ENCODE results near the gene NKX1-1. TPM values are rescaled to one million over a fixed set of nuclear protein-coding genes. Genes with fewer than 3 reads are reported as not detected.
A peak's percentile ranks its signal among the peaks of the same experiment; 100 is the strongest.

NKX1-1 gene
- total RNA-seq = not detected

DNA sequence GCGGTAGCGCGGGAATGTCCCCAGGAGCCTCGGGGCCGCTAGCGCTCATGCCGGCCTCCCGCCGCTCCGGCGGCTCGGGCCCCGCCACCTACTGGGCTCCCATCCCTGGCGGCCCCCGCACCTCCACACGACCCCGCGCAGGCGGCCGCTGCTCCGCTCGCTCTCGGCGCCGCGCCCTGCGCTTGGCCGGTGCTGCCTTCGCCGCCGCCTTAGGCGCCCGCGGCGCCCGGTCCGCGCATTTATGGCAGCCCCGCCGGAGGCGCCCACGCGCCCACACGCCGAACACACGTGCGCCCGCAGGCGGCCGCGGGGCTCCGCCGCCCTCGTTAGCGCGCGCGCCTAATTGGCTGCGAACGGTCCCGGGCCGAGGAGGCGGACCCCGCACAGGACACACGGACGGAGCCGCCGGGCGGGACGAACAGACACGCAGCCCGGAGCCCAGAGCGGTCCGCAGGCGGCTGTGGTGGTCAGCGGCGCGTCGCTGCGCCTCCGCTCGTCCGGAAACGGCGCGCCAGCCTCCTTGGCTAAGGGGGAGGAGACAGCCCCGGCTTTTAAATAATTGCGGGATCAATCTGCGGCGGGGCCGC, at the start of gene NKX1-1:
Gene NKX1-1, minus strand, starts transcription at position 49 of the 587 bp plus-strand sequence. Its CDS starts 0 bp downstream, at position 49.
- Histone ChIP-seq H3K9me3 (no peaks in the 10 kb centered on the region), H3K27me3 (peaks cover 100% of the 10 kb centered on the region), H3K36me3 (no peaks in the 10 kb centered on the region), H3K4me1 (peaks cover 50% of the 10 kb centered on the region), H3K4me3 (no peak within 1 kb of the TSS), H3K27ac (no peak within 1 kb of the TSS)
- 5% methylated on average over 4 of the region's 91 CpGs for WGBS
- TF ChIP-seq, protein P1, sequence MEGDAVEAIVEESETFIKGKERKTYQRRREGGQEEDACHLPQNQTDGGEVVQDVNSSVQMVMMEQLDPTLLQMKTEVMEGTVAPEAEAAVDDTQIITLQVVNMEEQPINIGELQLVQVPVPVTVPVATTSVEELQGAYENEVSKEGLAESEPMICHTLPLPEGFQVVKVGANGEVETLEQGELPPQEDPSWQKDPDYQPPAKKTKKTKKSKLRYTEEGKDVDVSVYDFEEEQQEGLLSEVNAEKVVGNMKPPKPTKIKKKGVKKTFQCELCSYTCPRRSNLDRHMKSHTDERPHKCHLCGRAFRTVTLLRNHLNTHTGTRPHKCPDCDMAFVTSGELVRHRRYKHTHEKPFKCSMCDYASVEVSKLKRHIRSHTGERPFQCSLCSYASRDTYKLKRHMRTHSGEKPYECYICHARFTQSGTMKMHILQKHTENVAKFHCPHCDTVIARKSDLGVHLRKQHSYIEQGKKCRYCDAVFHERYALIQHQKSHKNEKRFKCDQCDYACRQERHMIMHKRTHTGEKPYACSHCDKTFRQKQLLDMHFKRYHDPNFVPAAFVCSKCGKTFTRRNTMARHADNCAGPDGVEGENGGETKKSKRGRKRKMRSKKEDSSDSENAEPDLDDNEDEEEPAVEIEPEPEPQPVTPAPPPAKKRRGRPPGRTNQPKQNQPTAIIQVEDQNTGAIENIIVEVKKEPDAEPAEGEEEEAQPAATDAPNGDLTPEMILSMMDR (IDR thresholded peaks at IDR 0.05) = no peak
- no peak for TF ChIP-seq EP300 (IDR thresholded peaks at IDR 0.05)
- TF ChIP-seq POLR2AphosphoS5 (IDR thresholded peaks at IDR 0.05) = no peak
- no peak for TF ChIP-seq POLR2A (IDR thresholded peaks at IDR 0.05)
- DNase-seq (ENCODE audit: low spot score in 2 of 2) = no peak

DNA sequence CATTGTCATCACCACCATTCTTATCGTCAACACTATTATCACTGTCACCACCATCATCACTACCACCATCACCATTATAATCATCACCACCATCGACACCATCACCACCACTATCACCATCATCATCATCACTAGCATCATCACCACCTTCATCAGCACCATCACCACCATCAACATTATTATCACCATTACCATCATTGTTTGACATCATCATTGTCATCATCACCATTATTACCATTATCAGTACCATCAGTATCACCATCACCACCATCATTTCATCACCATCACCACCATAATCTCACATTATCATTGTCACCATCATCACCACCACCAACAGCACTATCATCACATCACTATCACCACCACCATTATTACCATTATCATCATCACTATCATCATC, 47.5 kb upstream of the NKX1-1 start:
- no peaks in the 10 kb centered on the region for H3K36me3 ChIP-seq

GRCh38 chr4:1452431-1453051, 46.3 kb upstream of the NKX1-1 start:
- H3K27me3 ChIP-seq = peaks cover 45% of the 10 kb centered on the region
- no peaks in the 10 kb centered on the region for H3K4me1 ChIP-seq
- no peak for DNase-seq (ENCODE audit: low spot score in 2 of 2)
- H3K27ac ChIP-seq = no peak overlapping the region
- WGBS = 64% methylated on average over 5 of the region's 5 CpGs
- no peaks in the 10 kb centered on the region for H3K9me3 ChIP-seq
- TF ChIP-seq, protein P1 (IDR thresholded peaks at IDR 0.05) = peak in 1 of 2 donors; percentile 5
- TF ChIP-seq EP300 (IDR thresholded peaks at IDR 0.05) (no peak), POLR2AphosphoS5 (IDR thresholded peaks at IDR 0.05) (no peak), POLR2A (IDR thresholded peaks at IDR 0.05) (no peak)
- no peak overlapping the region for H3K4me3 ChIP-seq
- H3K36me3 ChIP-seq = no peaks in the 10 kb centered on the region

More for the DNA sequence above, 47.5 kb upstream of the NKX1-1 start:
- no peak for DNase-seq (ENCODE audit: low spot score in 2 of 2)
- H3K27ac ChIP-seq = no peak overlapping the region
- 93% methylated on average over 2 of the region's 2 CpGs for WGBS
- no peaks in the 10 kb centered on the region for H3K9me3 ChIP-seq
- H3K27me3 ChIP-seq = peaks cover 47% of the 10 kb centered on the region
- H3K4me1 ChIP-seq = no peaks in the 10 kb centered on the region
- no peak for TF ChIP-seq EP300 (IDR thresholded peaks at IDR 0.05)
- no peak for TF ChIP-seq POLR2AphosphoS5 (IDR thresholded peaks at IDR 0.05)
- TF ChIP-seq POLR2A (IDR thresholded peaks at IDR 0.05) = no peak
- H3K4me3 ChIP-seq = no peak overlapping the region

DNA sequence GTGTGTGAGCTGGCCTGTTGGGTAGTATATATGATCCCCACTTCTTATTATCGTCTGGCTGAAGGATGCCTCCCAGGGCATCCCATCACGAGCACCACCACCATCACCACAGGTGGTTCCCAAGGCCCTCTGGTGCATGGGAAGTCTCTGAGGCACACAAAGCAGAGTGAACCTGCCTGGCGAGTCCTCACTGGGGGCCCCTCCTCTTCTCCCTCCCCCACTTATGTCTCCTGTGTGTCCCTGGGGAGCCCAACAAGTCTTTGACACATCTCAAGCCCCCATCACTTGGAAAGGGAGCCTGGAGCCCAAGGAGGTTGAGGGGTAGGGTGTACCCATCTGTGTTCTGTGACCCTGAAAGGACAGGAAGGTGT, 45.5 kb upstream of the NKX1-1 start:
- no peak overlapping the region for H3K4me3 ChIP-seq
- H3K9me3 ChIP-seq = no peaks in the 10 kb centered on the region
- 82% methylated on average over 3 of the region's 3 CpGs for WGBS
- peak in 1 of 2 donors; percentile 54 for DNase-seq (ENCODE audit: low spot score in 2 of 2)
- TF ChIP-seq, protein P1 (IDR thresholded peaks at IDR 0.05) = no peak
- no peak for TF ChIP-seq POLR2A (IDR thresholded peaks at IDR 0.05)
- TF ChIP-seq EP300 (IDR thresholded peaks at IDR 0.05) = no peak
- no peak for TF ChIP-seq POLR2AphosphoS5 (IDR thresholded peaks at IDR 0.05)
- H3K4me1 ChIP-seq = no peaks in the 10 kb centered on the region
- no peaks in the 10 kb centered on the region for H3K36me3 ChIP-seq
- H3K27ac ChIP-seq = no peak overlapping the region
- peaks cover 49% of the 10 kb centered on the region for H3K27me3 ChIP-seq

DNA sequence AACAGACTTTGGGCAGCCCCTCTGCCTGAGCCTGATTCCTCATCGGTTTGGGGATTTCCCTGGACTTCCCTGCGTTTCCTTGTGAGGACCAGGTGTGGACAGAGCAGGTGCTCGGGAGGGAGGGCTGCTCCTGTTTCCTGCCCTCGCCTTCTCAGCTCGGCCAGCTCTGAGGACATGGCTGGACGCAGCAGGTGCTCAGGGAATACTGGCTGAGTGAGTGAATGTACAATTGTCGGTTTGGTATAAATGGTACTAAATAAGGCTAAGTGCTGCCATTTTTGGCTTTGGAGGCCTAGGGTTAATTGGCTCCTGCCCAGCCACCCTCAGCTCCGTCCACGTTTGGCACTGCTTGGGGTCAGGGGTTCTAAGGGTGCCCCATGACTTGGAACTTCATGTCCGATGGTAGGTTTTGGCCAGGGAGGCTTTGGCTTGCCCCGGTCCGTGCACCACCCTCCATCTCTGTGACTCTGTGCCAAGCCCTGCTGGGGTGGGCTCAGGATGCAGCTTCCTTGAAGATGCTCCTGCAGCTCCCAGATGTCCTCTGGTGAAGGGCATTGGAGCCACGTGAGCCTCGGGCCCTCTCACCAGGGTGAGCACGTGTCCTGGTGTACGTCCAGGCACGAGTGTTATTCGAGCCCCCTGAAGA, 45.0 kb upstream of the NKX1-1 start:
- TF ChIP-seq POLR2AphosphoS5 (IDR thresholded peaks at IDR 0.05) (no peak), POLR2A (IDR thresholded peaks at IDR 0.05) (no peak), EP300 (IDR thresholded peaks at IDR 0.05) (no peak)
- TF ChIP-seq, protein P1 (IDR thresholded peaks at IDR 0.05) = no peak
- no peak overlapping the region for H3K27ac ChIP-seq

More for the DNA sequence above, 45.0 kb upstream of the NKX1-1 start:
- DNase-seq (ENCODE audit: low spot score in 2 of 2) = peak in 1 of 2 donors; percentile 54
- 83% methylated on average over 14 of the region's 18 CpGs for WGBS
- no peak overlapping the region for H3K4me3 ChIP-seq
- H3K36me3 ChIP-seq = no peaks in the 10 kb centered on the region
- H3K4me1 ChIP-seq = no peaks in the 10 kb centered on the region
- peaks cover 49% of the 10 kb centered on the region for H3K27me3 ChIP-seq
- H3K9me3 ChIP-seq = no peaks in the 10 kb centered on the region

All from suprapubic skin (tissue), 4 donors.